Bronchial epithelial cell (primary cell): ENCODE measurements around the gene MT1M. TPM values are rescaled to one million over a fixed set of nuclear protein-coding genes. Genes with fewer than 3 reads are reported as not detected.
"Not testable (repeated sequence)": the region's sequence is repeated elsewhere in the genome, so short reads cannot be mapped to it uniquely, and the experiment has no call there.

Source experiments
- DNase-seq: peaks from one replicate; pipeline ENCODE4 v3.0.0-alpha.2; 2010; ENCODE audit warnings: low read depth
- FAIRE-seq: peaks from 2 replicates; lab custom pipeline; 2011; peaks lifted over from hg19 to GRCh38; lab: Jason Lieb, UNC
- H3K27me3 ChIP-seq: 2 replicates; pipeline ENCODE4 v1.5.1; 2011; ENCODE audit warnings: low read length; ENCODE audit not compliant: control insufficient read depth, insufficient read depth
- H3K36me3 ChIP-seq: 2 replicates; pipeline ENCODE4 v1.5.1; 2011; ENCODE audit warnings: low read length; ENCODE audit not compliant: control insufficient read depth, insufficient read depth
- H3K4me3 ChIP-seq: 2 replicates; pipeline ENCODE4 v1.5.1; 2011; ENCODE audit warnings: mild to moderate bottlenecking, low read depth, low read length, control low read depth
- CTCF ChIP-seq: IDR thresholded peaks from 2 replicates; pipeline ENCODE4 v1.5.1; 2011; ENCODE audit warnings: mild to moderate bottlenecking, moderate library complexity, low read length, control low read depth, inconsistent platforms; ENCODE audit not compliant: insufficient read depth, severe bottlenecking
- total RNA-seq: library from RNA; depleted of rRNA; stranded (reverse); fragments of >200 nt; gene quantifications from 2 replicates; pipeline ENCODE4 v1.2.1, GENCODE V29; 2014

The MT1M gene
- total RNA-seq, 1 donor from 2014 or later, result 0.26 TPM

DNA sequence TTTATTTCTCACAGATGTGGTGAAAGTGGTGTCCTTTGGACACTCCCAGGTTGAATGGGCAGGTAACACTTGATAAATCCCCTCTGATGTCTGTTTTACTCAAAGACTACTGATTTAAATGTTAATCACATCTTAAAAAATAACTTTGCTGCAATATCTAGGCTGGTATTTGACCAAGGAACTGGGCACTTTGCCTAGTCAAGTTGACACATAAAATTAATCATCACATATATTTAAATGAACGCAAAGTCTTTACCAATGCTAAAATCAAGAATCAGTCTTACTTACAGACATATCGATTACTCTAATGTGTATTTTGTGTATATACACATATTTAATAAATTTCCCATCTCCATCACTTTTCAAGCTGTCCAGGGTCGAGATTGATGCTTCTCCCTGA is 17.1 kb upstream of the MT1M start:
- peak; percentile 89 for DNase-seq
- TF ChIP-seq CTCF, result no peak
- H3K27me3 ChIP-seq, result no peaks in the 10 kb centered on the region
- no peak overlapping the region for H3K4me3 ChIP-seq
- FAIRE-seq, result no peak
- H3K36me3 ChIP-seq, result no peaks in the 10 kb centered on the region

DNA sequence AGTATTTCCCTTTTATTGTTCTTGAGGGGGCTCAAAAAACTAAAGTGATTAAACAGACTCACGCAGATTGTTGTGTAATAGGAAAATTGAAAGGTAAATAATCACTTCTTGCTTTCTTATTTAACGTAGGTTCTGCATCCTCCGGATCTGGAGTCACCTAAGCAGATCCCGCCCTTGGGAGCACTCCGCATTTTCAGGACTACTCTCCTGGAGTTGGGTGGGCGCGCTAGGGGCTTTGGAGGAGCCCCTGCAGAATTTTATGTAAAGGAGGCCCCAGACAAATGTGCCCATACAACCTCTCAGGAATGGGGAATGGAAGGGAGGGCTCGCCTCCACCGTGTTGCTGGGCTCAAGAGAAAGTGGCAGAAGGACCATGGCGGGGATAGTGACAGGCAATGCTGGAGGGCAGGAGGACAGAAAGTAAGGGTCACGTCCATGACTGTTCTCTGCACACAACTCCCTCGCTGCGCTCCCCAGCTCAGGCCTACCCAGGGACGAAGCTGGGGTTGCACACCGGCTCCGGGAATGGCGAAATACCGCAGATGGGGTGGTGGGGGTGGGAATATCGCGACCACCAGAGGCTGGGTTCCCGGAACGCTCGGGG is 15.7 kb upstream of the MT1M start:
- FAIRE-seq, result no peak
- Histone ChIP-seq H3K4me3 (peak overlapping the region; percentile 32), H3K36me3 (no peaks in the 10 kb centered on the region), H3K27me3 (no peaks in the 10 kb centered on the region)
- no peak for DNase-seq
- TF ChIP-seq CTCF, result no peak

- Histone ChIP-seq H3K27me3 (no peaks in the 10 kb centered on the region), H3K36me3 (no peaks in the 10 kb centered on the region), H3K4me3 (peak overlapping the region; percentile 32)
- DNase-seq (peak; percentile 56), FAIRE-seq (no peak)
- no peak for TF ChIP-seq CTCF
Observed at GRCh38 chr16:56617212-56618085, 15.0 kb upstream of the MT1M start.

DNA sequence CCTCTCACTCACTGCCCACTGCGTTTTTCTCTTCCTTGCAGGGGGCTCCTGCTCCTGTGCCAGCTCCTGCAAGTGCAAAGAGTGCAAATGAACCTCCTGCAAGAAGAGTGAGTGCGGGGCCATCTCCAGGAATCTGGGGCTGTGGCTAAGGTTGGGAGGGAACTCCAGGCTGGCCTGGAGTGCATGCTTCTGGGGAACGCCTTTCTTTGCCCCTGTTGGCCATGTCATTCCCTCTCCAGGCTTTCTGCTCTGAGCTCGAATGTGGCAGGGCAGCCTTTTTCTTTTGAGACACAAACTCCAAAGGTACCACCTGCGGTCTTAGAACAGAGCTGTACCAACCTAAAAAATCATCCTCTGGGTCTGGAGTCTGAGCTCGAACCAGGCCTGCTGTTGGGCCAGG is 14.3 kb upstream of the MT1M start:
- no peak for TF ChIP-seq CTCF
- FAIRE-seq (no peak), DNase-seq (no peak)
- Histone ChIP-seq H3K4me3 (no peak overlapping the region), H3K27me3 (no peaks in the 10 kb centered on the region), H3K36me3 (no peaks in the 10 kb centered on the region)

- FAIRE-seq (no peak), DNase-seq (no peak)
- Histone ChIP-seq H3K4me3 (no peak overlapping the region), H3K27me3 (no peaks in the 10 kb centered on the region), H3K36me3 (no peaks in the 10 kb centered on the region)
- no peak for TF ChIP-seq CTCF
Observed at GRCh38 chr16:56620339-56620897, 12.0 kb upstream of the MT1M start.

GRCh38 chr16:56621665-56622445 is 10.6 kb upstream of the MT1M start:
- not testable (repeated sequence) for H3K36me3 ChIP-seq, FAIRE-seq, DNase-seq, H3K4me3 ChIP-seq, H3K27me3 ChIP-seq

GRCh38 chr16:56623184-56623583 is 9.3 kb upstream of the MT1M start:
- not testable (repeated sequence) for H3K4me3 ChIP-seq, DNase-seq, H3K27me3 ChIP-seq, H3K36me3 ChIP-seq, FAIRE-seq
